Osteocyte (in vitro differentiated cells): ENCODE measurements around the gene CARD14. TPM values are rescaled to one million over a fixed set of nuclear protein-coding genes. Genes with fewer than 3 reads are reported as not detected.

ENCODE experiments used
- DNase-seq: peaks from one replicate; pipeline ENCODE4 v3.0.0; 2021; ENCODE audit warnings: mixed read lengths; ENCODE audit not compliant: unreplicated experiment; ENCODE audit errors: extremely low spot score
- H3K27ac Mint-ChIP-seq: one replicate; pipeline ENCODE4 v1.8.0; 2021; ENCODE audit warnings: mild to moderate bottlenecking, mixed read lengths; ENCODE audit not compliant: unreplicated experiment
- H3K27me3 Mint-ChIP-seq: one replicate; pipeline ENCODE4 v1.8.0; 2021; ENCODE audit warnings: mixed read lengths; ENCODE audit not compliant: unreplicated experiment
- H3K36me3 Mint-ChIP-seq: one replicate; pipeline ENCODE4 v1.8.0; 2021; ENCODE audit warnings: mixed read lengths; ENCODE audit not compliant: unreplicated experiment
- H3K4me1 Mint-ChIP-seq: one replicate; pipeline ENCODE4 v1.8.0; 2021; ENCODE audit warnings: mixed read lengths; ENCODE audit not compliant: unreplicated experiment
- H3K4me3 Mint-ChIP-seq: one replicate; pipeline ENCODE4 v1.8.0; 2021; ENCODE audit warnings: mild to moderate bottlenecking, moderate library complexity, mixed read lengths; ENCODE audit not compliant: unreplicated experiment
- H3K9me3 Mint-ChIP-seq: one replicate; pipeline ENCODE4 v1.8.0; 2021; ENCODE audit warnings: mixed read lengths; ENCODE audit not compliant: unreplicated experiment
- total RNA-seq: library from RNA; stranded (reverse); gene quantifications from 2 replicates; pipeline ENCODE4 v1.2.1, GENCODE V29; 2021
- TF ChIP-seq, protein P1 (sequence below): fragments of 200-600 bp; sonication (generic); IDR thresholded peaks from 2 replicates; pipeline ENCODE4 v1.5.0; 2021; ENCODE audit warnings: antibody characterized with exemption, mild to moderate bottlenecking, moderate library complexity

The CARD14 gene
- total RNA-seq, 1 donor from 2014 or later, result 0.16 TPM

DNA sequence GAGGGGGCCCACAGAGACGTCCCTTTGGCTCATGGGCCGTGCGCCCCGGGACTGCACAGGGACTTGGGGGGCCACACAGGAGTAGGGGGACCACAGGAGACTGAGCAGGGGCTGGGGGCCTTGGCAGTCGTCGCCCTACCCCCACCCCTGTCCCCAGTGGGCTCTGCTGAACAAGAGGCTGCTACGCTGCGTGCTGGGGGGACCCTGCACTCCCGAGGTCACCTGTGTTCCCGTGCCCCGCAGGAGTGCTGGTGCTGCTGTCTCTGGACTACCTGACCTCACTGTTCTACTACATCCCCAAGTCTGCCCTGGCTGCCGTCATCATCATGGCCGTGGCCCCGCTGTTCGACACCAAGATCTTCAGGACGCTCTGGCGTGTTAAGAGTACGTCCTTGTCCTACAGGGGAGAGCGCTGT lies 76.4 kb downstream of the CARD14 start:
- DNase-seq, result no peak
- no peak overlapping the region for H3K4me3 Mint-ChIP-seq
- no peaks in the 10 kb centered on the region for H3K27me3 Mint-ChIP-seq
- H3K27ac Mint-ChIP-seq, result no peak overlapping the region
- TF ChIP-seq, protein P1, sequence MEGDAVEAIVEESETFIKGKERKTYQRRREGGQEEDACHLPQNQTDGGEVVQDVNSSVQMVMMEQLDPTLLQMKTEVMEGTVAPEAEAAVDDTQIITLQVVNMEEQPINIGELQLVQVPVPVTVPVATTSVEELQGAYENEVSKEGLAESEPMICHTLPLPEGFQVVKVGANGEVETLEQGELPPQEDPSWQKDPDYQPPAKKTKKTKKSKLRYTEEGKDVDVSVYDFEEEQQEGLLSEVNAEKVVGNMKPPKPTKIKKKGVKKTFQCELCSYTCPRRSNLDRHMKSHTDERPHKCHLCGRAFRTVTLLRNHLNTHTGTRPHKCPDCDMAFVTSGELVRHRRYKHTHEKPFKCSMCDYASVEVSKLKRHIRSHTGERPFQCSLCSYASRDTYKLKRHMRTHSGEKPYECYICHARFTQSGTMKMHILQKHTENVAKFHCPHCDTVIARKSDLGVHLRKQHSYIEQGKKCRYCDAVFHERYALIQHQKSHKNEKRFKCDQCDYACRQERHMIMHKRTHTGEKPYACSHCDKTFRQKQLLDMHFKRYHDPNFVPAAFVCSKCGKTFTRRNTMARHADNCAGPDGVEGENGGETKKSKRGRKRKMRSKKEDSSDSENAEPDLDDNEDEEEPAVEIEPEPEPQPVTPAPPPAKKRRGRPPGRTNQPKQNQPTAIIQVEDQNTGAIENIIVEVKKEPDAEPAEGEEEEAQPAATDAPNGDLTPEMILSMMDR, result no peak
- no peaks in the 10 kb centered on the region for H3K9me3 Mint-ChIP-seq
- H3K36me3 Mint-ChIP-seq, result peaks cover 24% of the 10 kb centered on the region
- no peaks in the 10 kb centered on the region for H3K4me1 Mint-ChIP-seq

DNA sequence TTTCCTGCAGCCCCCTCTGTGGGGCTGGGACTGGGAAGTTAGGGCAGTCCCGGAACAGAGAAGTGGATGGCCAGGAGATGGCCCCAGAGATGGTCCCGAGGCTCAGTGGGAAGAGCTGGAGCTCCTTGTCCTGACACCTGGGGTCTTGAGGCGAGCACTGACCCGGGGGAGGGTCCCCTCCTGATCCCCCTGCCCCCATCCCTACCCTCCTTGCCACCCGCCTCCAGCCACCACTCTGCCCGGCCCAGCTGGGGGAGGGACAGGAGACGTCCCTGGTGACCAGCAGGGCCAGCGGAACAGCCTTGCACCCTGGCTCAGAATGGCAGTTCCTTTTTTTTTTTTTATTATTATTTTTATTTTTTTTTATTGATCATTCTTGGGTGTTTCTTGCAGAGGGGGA lies 76.9 kb downstream of the CARD14 start:
- Mint-ChIP-seq H3K4me1 (no peaks in the 10 kb centered on the region), H3K27ac (no peak overlapping the region), H3K27me3 (no peaks in the 10 kb centered on the region), H3K9me3 (no peaks in the 10 kb centered on the region), H3K4me3 (no peak overlapping the region), H3K36me3 (peaks cover 21% of the 10 kb centered on the region)
- DNase-seq, result no peak
- TF ChIP-seq, protein P1, result no peak

DNA sequence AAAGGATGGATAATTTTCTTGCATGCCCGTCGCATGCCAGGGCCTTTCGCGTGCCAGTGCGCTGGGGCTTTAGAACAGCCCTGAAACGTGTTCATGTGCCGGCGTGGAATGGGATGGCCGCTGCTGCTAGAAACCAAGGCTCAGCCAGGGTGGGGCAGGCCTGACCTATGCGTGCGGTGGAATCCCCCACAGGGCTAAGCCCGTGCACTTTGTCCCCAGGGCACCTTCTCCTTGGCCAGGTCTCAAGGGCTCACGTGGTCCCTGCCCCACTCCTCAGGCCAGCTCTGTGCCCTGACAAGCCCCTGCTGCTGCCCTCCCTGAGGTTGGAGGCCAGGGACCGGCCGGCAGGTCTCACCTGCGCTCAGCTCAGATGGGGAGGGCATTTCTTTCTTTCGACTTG lies 77.7 kb downstream of the CARD14 start:
- Mint-ChIP-seq H3K27me3 (no peaks in the 10 kb centered on the region), H3K36me3 (peaks cover 19% of the 10 kb centered on the region), H3K4me1 (no peaks in the 10 kb centered on the region), H3K27ac (no peak overlapping the region), H3K4me3 (no peak overlapping the region), H3K9me3 (no peaks in the 10 kb centered on the region)
- no peak for DNase-seq
- TF ChIP-seq, protein P1, result no peak

DNA sequence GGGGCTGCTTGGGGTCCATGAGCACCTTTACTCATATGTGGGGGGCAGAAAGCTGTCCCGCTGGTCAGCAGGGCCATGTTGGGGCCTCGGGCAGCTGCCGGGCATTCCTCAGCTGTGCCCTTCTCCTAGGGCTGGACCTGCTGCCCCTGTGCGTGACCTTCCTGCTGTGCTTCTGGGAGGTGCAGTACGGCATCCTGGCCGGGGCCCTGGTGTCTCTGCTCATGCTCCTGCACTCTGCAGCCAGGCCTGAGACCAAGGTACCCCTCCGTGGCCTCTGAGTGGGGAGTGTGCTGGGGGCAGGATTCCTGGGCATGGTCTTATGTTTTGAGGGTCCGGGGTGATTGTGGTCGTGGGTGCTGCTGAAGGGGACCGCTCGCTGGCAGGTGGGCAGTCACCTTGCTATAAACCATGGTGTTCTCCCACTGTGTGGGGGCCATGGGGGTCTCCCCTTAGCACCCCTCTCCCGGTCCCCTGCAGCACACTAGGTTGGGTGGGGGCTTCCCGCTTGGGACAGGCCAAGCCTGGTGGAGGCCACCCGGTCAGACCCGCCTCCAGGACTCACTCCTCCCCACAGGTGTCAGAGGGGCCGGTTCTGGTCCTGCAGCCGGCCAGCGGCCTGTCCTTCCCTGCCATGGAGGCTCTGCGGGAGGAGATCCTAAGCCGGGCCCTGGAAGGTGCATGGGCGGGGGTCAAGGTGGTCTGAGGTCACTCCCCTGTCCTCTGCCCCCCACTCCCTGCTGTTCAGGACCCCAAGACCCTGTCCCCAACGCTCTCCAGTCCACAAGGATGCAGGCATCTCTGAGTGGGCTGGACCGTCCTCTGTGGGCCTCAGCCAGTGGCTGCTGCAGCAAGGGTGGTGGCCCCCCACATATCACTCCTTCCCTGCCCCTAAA lies 78.4 kb downstream of the CARD14 start:
- Mint-ChIP-seq H3K4me1 (no peaks in the 10 kb centered on the region), H3K4me3 (no peak overlapping the region), H3K27me3 (no peaks in the 10 kb centered on the region), H3K36me3 (peaks cover 13% of the 10 kb centered on the region), H3K27ac (no peak overlapping the region), H3K9me3 (no peaks in the 10 kb centered on the region)
- no peak for DNase-seq
- TF ChIP-seq, protein P1, result no peak

DNA sequence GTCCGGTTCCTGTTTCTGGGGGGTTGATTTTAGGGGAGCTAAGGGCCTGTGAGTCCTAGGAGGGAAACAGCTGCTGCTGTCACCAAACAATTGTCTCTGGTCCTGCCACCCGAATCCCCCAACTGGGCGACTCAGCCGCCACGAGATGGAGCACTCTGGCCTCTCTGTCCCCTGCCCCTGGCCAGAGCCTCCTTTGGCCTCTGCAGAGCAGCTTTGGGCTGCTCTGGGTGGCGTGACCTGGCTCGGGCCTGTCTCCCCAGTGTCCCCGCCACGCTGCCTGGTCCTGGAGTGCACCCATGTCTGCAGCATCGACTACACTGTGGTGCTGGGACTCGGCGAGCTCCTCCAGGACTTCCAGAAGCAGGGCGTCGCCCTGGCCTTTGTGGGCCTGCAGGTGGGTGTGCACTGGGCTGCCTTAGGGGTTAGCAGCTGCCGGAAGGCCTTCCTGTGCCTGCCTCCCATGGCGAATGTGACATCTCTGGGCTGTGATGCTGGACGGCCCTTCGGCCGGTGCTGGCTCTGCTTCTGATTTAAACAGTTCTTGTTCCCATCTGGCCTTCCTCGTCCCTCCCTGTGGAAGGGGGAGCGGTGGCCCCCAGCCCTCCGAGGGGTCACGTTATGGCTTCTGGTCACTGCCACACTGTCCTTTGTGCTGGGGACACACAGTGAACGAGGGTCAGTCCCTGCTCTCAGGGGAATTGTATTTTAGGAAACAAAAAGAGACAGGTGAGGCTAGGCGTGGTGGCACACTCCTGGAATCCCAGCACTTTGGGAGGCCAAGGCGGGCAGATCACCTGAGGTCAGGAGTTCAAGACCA lies 79.3 kb downstream of the CARD14 start:
- Mint-ChIP-seq H3K27ac (no peak overlapping the region), H3K27me3 (no peaks in the 10 kb centered on the region), H3K4me1 (peaks cover 5% of the 10 kb centered on the region), H3K9me3 (no peaks in the 10 kb centered on the region), H3K4me3 (no peak overlapping the region), H3K36me3 (peaks cover 13% of the 10 kb centered on the region)
- TF ChIP-seq, protein P1, result no peak
- DNase-seq, result no peak
